ENCODE results near the gene ZNF865.
"Not testable (repeated sequence)": the region's sequence is repeated elsewhere in the genome, so short reads cannot be mapped to it uniquely, and the experiment has no call there.

ZNF865 gene

GRCh38 chr19:55605637-55606470 lies at the start of gene ZNF865:
Gene ZNF865 (plus strand): TSS chr19:55605647. CDS start chr19:55613619, 7,972 bp downstream.
- DNase-seq = peak; percentile 88

- peak; percentile 75 for DNase-seq
Observed at GRCh38 chr19:55559684-55560083, 45.8 kb upstream of the ZNF865 start.

- no peak for DNase-seq
Observed at GRCh38 chr19:55563261-55563690, 42.2 kb upstream of the ZNF865 start.

- no peak for DNase-seq
Observed at GRCh38 chr19:55566823-55567222, 38.6 kb upstream of the ZNF865 start.

GRCh38 chr19:55567708-55568328 lies 37.6 kb upstream of the ZNF865 start:
- no peak for DNase-seq

GRCh38 chr19:55569477-55569876 lies 36.0 kb upstream of the ZNF865 start:
- not testable (repeated sequence) for DNase-seq

GRCh38 chr19:55573929-55574328 lies 31.5 kb upstream of the ZNF865 start:
- not testable (repeated sequence) for DNase-seq

- no peak for DNase-seq
Observed at GRCh38 chr19:55576746-55577145, 28.7 kb upstream of the ZNF865 start.

- no peak for DNase-seq
Observed at GRCh38 chr19:55578031-55578760, 27.3 kb upstream of the ZNF865 start.

- no peak for DNase-seq
Observed at GRCh38 chr19:55578761-55579747, 26.4 kb upstream of the ZNF865 start.

- peak; percentile 49 for DNase-seq
Observed at GRCh38 chr19:55579766-55580621, 25.5 kb upstream of the ZNF865 start.

GRCh38 chr19:55580628-55581144 lies 24.8 kb upstream of the ZNF865 start, which contains the start of gene ZNF579:
Gene ZNF579 (minus strand): TSS chr19:55580848. CDS start chr19:55579639, 1,209 bp downstream.
- peak; percentile 94 for DNase-seq

- DNase-seq = no peak
Observed at GRCh38 chr19:55581145-55581822, 24.2 kb upstream of the ZNF865 start.

GRCh38 chr19:55581823-55582223 lies 23.6 kb upstream of the ZNF865 start:
- peak; percentile 75 for DNase-seq

GRCh38 chr19:55582284-55582683 lies 23.2 kb upstream of the ZNF865 start:
- not testable (repeated sequence) for DNase-seq

- not testable (repeated sequence) for DNase-seq
Observed at GRCh38 chr19:55583897-55584296, 21.6 kb upstream of the ZNF865 start.

- DNase-seq = no peak
Observed at GRCh38 chr19:55584871-55585270, 20.6 kb upstream of the ZNF865 start.

- DNase-seq = peak; percentile 90
Observed at GRCh38 chr19:55585658-55586339, 19.6 kb upstream of the ZNF865 start.

- peak; percentile 99 for DNase-seq
Observed at GRCh38 chr19:55586976-55587668, 18.3 kb upstream of the ZNF865 start.

Measured in NCI-H146 (cell line).